HG03280 (cell line): ENCODE measurements around the gene SLC25A51.
"Not testable (repeated sequence)": the region's sequence is repeated elsewhere in the genome, so short reads cannot be mapped to it uniquely, and the experiment has no call there.

Source experiments
- ATAC-seq: cut with Tn5 transposase; IDR thresholded peaks from one replicate; pipeline ENCODE4 v1.9.1; 2021; ENCODE audit warnings: mild to moderate bottlenecking, moderate library complexity; ENCODE audit not compliant: unreplicated experiment

The SLC25A51 gene

DNA sequence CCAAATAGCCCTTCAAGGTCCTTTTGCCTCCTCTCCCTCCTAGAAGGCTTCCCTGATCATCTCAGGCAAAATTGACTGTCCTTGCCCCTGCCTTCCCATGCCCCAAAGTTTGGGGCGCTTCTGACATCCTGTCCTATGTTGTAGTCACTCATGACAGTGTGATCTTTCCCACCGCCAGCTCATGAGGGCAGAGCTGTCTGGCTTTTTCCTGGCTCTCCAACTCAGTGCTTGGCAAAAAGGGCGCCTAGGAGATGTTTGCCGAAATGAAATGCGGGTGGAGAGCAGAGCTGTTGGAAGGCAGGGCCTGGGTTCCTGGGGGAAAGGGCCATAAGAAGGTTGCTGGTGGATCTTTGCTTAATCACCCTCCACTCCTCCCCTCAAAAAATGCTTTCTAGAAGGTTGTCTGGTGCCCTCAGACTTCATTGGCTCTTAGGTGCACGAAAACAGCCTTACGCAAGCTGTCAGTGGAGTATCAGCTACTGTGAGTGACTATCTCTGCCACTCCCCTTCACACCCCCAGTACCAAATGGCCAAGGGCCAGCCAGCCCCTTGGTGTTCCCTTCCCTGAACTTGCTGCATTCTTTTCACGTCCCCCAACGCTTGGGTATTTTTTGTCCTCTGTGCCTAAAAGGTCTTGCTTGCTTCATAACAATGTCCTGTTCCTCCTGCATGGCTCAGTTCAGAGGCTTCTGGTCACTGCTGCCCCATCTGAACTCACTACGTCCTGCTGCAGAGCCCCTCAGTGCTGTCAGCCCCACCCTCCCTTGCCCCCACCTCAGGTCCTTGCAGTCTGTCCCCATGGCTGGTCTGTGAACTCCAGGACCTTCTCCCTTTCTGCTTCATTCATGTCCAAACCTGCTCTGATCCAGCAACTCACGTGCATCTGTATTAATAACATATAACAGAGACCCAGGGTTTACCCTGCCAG, 2.6 kb upstream of the SLC25A51 start:
- ATAC-seq = no peak

DNA sequence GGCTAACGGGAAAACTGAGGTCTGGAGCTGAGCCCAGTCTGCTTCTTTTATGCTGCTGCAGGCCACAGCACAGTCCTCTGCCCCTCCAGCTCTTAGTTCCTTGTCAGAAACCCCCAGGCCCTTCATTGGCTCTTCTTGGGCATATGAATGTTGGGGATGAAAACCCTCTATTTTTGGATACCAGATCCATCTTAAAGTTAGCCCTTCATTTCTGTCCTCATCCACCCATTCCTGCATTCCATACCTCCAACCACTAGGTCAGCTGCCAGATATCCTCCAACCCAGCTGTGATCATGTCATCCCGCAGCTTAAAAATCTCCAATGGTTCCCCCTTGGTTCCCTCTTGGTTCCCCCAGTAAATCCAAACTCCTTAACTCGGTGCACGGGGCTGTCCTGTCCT, 1.8 kb upstream of the SLC25A51 start:
- ATAC-seq = no peak

DNA sequence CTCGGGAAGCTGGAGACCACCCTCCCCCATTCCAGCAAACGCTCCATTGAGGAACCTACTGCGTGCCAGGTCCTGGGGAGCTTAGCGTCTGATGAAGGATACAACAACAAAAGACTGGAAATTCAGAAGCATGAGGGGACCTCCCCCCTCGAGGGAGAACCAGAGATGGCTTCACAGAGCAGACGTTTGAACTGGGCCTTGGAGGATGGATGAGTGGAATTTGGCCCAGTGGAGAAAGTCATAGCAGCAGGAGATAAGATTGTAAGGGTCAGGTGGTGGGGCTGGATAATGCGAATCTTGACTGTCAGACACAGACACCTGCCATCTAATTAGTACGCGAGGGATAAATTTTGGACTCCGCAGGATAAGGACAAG, 1.2 kb upstream of the SLC25A51 start:
- no peak for ATAC-seq

DNA sequence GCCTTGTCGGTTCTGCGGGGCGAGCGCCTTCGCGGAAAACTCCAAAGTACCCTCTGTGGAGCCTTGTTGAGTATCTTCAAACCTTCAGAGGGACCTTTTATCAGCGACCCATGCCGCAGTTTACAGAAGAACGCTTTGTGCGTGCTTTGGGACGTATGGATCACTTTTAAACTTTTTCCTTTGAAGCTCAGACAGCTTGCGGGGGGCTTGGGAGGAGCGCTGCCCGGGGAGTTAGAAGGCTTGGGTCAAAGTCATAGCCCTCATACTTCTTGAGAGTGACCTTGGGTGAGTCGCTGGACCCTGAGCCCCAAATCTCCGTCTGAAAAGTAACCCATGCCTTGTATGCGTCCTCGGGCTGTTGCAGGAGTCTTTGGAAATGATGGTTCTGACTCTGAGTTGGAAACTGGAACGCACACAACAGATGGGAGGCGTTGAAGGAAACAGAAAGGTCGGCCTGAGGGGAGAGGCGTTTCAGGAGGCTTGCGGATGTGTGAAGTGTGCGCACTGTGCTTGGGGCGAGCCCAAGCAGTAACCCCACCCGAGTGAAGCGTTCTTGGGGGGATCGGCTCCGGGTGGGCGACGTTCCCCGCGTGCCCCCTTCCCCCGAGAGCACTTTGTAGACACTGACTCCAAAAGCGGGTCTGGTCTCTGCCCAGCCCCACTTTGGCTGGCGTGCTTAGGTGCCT, 661 bp upstream of the SLC25A51 start:
- no peak for ATAC-seq

DNA sequence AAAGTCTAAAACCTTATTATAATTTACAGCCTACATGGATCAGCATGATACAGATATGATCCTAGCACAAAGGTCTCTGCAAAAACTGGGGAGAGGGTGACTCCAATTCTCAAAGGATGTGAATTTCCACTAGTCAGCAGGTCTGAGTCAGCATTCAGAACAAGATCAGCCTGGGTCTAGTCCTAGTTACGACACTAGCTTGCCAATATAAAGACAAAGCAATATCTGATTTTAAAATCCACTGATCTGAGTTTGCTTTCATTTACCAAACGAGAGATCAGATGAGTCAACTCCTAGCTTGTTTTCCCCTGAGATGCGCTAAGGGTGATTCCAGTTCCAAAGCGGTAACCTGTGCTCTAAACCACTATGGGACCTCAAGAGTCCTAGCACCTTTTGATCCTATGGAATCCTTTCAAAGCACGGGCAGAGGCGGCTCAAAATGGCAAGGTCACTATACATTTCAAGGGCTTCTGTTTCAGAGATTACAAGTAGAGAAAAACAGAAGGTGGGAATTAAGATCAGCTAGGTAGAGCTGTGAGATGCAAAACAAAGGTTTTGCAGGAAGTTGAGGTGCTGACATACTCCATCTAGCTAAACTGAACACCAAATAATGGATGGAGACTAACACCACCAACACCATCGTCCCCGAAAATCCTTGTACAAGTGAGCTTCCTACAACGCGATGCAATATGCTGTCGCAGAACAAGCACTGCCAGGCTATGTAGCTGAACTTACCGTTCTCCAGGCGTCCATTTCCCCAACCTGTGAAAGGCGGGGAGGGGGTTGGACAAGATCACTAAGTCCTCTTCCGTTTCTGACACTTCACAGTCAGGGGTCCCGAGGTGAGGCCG, 906 bp downstream of the SLC25A51 start:
- no peak for ATAC-seq

DNA sequence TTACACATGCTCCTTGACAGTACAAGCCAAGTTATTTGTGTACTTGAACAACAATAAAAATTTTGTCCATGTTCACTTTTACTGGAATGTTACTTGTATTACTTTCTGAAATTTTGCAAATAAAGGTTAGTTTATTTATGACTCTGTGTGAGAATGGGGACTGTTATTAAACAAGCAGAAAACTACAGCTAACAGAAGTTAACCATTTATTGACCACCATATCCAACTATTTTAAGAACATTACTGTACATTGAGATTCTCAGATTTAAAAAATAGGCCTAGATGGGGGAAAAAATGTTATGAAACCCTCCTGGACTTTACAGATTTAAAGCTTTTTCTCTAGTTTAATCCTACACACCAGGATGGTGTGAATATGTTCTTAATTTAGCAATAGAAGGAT, 1.8 kb downstream of the SLC25A51 start:
- no peak for ATAC-seq

DNA sequence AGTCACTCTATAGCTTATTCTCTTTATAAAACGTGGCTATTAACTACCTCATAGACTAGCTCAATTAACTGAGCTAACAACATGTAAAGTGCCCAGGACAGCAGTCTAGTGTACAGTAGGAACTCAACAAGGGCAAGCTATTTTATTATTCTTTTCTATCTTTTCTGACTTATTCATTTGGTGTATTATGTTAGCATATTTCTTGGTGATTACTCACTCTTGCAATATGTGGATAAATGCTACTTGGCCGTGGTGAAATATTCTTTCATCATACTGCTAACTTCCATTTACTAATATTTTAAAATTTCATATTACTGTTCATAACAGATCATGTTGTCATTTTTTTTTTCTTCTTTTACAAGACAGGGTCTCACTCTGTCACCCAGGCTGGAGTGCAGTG, 4.9 kb downstream of the SLC25A51 start:
- no peak for ATAC-seq

DNA sequence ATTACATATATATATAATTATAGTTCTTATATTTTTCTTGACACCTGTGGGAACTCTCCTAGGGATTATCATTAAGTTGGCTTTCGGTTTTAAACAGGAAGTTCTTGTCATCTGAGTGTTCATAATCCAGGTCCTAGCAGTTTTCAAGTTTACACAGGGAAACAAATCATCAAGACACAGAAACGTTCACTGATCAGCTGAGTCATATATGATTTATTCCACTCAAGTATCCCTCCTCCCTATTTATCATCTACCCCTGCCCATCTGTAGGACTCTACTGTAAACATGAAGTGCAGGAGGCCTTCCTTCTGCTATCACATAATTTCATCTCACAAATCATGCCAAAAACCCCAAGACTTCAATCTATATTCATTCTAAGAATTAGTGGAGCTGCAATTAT, 6.3 kb downstream of the SLC25A51 start:
- ATAC-seq = no peak

DNA sequence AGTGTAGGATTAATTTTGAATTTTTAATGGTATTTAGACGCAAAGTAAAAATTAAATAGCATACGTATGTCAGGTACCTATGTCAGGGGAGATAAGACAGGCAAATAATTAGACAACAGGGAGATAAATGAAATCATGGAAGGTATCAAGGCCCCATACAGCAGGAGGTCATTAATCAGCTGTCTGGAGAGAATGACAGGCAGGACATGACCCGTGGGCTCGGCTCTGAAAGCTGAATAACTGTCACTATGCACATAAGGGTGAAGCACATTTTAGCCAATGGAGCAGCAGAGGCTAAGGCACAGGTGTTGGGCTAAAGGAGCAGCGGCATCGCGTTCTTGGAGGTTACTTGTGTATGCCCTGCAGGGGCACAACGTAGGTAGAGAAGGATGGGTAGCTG, 11.9 kb downstream of the SLC25A51 start:
- no peak for ATAC-seq

DNA sequence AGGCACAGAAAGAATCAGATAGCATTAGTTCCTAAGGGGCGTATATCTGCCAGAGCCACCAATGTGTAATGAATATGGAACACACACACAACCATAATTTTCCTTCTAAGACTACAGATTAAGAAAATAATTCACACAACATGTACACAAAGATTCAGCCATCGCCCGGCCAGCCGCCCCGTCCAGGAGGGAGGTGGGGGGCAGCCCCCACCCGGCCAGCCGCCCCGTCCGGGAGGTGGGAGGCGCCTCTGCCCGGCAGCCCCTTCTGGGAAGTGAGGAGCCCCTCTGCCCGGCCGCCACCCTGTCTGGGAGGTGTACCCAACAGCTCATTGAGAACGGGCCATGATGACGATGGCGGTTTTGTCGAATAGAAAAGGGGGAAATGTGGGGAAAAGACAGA, 12.9 kb downstream of the SLC25A51 start:
- not testable (repeated sequence) for ATAC-seq

DNA sequence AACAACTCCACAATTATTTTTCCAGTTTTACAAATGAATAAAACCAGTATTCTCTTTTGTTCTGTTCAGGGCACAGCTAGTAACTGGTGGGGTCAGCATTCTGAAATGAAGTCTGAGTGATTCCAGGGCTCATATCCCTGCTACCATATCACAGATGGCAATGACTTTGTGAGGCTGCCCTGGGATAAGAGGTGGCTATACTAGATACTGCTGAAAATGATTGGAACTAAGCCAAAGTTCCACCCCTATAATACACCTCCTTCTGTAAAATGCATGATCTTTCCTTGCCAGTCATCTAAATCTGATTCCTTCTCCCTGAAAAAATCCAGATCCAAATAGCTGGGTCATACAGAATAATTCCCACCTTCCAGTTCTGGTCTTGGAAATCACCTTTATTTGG, 14.4 kb downstream of the SLC25A51 start:
- no peak for ATAC-seq

DNA sequence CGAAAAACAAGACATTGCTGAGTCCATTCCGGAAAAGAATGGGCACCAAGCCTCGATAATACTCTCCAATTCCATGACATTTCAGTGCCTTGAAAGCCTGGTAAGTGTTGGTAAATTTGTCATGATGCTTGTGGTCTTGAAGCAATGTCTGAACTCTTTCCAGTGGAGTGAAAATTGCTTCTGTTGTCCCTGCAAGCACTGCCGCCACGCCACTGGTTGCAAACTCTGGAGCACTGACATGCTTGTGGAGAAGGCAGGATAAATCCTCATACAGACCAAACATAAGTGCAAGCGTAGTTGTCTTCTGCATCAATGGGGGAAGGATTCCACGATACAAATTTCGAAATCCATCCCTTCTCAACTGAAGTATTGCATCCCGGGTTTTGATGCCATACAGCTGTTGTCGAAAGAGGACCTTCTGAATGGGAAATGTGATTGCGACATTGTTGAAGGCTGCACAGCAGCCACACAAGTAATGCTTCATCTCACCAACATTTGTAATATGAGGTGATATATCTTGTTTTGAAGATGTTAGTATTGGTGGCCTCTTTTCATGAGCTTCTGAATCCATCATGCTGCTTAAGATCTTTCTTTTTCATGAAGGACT, 15.8 kb downstream of the SLC25A51 start:
- not testable (repeated sequence) for ATAC-seq

DNA sequence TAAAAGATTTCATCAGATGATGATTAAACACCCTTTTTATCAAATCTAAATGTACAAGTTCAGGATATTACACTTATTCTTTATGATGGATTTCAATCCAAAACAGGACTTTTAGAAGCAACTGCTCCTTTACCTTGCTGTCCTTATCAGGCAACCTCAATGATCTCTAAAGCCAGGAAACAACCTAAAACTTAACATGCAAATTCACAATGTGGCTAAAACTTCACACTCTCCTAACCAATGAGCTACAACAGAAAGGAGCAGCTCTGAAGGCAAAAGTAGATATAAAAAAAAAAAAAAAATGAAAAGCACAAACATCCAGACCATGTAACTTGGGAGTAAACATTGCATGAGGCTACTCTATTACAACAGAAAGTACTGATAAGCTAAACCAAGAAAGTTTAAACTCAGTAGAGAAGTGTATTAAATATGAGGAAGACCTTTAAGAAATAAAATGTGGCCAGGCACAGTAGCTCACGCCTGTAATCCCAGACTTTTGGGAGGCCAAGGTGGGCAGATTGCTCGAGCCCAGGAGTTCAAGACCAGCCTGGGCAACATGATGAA, 22.9 kb downstream of the SLC25A51 start:
- no peak for ATAC-seq

DNA sequence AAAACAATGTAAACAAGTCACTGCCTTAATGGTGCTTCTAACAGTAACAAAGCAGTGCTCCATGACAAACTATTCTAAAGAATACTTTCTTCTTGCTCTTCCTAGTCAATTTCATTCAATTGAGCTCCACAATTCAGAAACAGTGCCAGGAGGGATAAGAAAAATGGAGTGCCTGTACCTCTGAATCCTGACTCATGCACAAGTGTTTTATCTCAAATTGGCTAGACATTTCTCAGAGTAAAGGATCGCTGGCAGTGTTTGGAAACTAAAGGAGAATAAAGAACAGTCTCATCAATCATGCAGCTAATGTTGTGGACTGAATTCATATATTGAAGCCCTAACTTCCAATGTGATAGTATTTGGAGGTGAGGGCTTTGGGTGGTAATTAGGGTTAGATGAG, 27.6 kb downstream of the SLC25A51 start:
- no peak for ATAC-seq

DNA sequence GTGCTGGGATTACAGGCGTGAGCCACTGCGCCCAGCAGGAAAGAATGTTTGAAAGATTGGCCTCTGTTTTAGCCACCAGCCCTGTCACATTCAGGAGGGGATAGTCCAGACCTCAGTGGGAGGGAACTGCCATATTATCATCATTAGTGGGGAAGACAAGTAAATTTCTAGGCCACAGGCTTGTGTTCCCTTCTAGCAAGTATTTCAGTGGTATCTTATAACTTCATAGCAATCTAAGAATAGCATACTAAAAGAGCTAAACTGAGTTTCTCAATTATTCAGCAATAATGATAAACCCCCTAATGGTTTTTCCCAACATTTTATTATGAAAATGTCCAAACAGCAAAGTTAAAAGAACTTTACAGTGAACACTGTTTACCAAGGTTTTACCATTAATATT, 30.0 kb downstream of the SLC25A51 start:
- ATAC-seq = no peak

DNA sequence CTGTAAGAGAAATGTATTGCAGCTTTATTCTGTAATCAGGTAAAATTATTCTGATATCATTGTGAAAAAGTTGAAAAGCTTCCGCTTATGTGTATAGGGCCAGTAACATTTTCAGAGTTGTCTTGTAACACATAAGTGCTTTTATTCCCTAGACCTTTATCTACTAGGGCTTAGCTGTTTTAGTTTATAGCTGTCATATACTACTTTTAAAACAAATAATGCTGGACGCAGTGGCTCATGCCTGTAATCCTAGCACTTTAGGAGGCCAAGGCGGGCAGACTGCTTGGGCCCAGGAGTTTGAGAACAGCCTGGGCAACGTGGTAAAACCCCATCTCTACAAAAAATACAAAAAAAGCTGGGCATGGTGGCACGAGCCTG, 33.1 kb downstream of the SLC25A51 start:
- no peak for ATAC-seq

DNA sequence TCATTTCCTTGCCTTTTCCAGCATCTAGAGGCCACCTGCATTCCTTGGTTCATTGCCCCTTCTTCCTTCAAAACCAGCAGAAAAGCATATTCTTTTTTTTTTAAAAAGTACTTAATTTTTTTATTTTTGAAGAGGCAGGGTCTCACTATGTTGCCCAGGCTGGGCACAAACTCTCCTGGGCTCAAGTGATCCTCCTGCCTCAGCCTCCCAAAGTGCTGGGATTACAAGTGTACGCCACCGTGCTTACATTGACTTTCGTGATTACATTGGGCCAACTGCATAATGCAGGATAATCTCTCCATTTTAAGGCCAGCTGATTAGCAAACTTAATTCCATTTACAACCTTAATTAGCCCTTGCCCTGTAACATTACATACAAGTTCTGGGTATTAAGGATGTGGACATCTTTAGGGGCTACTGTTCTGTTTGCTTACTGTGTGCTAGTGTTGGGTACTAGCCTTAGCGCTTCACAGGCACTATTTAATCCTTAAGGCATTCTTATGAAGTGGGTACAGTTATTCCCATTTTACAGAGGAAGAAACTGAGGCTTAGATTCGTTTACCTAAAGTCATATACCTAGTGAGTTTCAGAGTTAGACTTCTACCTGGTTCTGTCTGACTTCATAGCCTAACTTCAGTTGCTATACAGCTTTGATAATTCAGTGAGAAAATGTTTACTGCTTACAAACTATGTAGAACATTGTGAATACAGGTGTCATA, 33.7 kb downstream of the SLC25A51 start:
- no peak for ATAC-seq

DNA sequence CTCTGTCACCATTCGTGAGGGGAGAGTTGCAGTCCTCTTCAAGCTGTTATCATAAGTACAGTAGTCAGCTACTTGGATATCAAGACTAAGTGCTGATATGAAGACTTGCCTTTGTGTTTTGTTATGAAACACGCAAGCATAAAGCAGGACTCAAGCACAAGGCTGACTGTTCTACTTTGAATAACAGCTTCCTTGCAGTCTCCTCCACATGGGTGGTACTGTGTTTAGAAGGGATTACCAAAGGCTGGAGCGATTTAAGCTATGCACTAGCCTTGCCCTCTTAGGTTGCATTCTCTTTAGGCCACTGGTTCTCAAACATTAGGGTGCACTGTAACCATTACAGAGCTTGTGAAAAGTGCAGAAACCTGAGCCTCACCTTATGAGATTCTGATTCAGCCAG, 41.4 kb downstream of the SLC25A51 start:
- ATAC-seq = no peak

DNA sequence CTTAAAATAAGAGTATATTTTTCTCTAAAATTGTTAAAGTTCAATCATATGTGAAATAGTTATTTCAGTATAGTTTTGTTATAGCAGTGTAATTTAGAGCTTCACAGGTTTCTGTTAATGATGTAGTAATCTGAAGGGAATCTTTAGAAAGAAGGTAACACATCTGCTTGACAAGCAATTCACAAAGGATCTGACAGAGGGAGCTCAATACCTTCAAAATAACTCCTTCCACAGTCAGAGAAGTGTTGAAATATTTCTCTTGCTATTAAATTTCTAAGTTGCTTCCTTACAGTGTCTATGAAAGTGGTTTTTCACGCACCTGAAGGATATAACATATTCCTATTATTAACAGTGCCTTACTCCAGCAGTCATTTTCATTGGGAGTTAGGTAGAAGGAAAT, 44.9 kb downstream of the SLC25A51 start:
- ATAC-seq = no peak

DNA sequence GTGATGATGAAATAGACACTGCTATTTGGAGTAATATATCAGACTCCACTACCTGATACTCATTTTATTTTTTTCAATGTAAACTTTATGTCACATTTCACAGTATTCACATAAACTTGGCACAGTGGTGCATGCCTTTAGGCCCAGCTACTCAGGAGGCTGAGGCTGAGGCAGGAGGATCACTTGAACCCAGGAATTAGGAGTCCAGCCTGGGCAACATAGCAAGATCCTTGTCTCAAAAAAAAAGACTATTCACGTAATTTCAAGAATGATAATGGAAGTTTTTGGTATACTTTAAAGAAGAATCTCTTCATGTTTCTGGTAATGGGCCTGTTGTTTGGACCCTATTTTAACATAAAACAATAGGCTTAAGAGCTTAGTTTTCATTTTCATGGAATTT, 47.4 kb downstream of the SLC25A51 start:
- ATAC-seq = no peak
